ENCODE results near the gene HS1BP3. TPM values are rescaled to one million over a fixed set of nuclear protein-coding genes. Genes with fewer than 3 reads are reported as not detected.

Gene HS1BP3
- total and polyA plus RNA-seq, 2 of the 13 experiments (the other 11 are each of a cell fraction or from before 2014, with no cell fraction given) = 15.2 to 22.0 TPM

GRCh38 chr2:20593072-20594034 lies 57.5 kb downstream of the HS1BP3 start (continued):
- TF ChIP-seq CBX2 (IDR thresholded peaks at IDR 0.05; ENCODE audit: low read depth, low read length) (no peak), CBX2 (CRISPR knock-in tag; IDR thresholded peaks at IDR 0.05; ENCODE audit: low read depth) (no peak), MAZ (IDR thresholded peaks at IDR 0.05; ENCODE audit: borderline replicate concordance, low read depth, low read length) (peak; percentile 94), MAZ (CRISPR knock-in tag; IDR thresholded peaks at IDR 0.05; ENCODE audit: low read depth) (peak; percentile 98), EEA1 (CRISPR knock-in tag; IDR thresholded peaks at IDR 0.05; ENCODE audit: borderline replicate concordance) (peak; percentile 73; the same call in 1 of the 2 replicates), SNAI1 (CRISPR knock-in tag; IDR thresholded peaks at IDR 0.05; ENCODE audit: borderline replicate concordance) (peak; percentile 87; the same call in 1 of the 2 replicates), U2AF1 (optimal IDR thresholded peaks at IDR 0.05; ENCODE audit: low read depth, low read length) (peak; percentile 99), ZC3H13 (CRISPR knock-in tag; IDR thresholded peaks at IDR 0.05) (peak; percentile 70; the same call in 1 of the 2 replicates), ATF3 (CRISPR knock-in tag; IDR thresholded peaks at IDR 0.05) (peak; percentile 100), ZNF552 (CRISPR knock-in tag; IDR thresholded peaks at IDR 0.05; ENCODE audit: borderline replicate concordance) (peak; percentile 93), ZNF33A (CRISPR knock-in tag; IDR thresholded peaks at IDR 0.05; ENCODE audit: borderline replicate concordance) (peak; percentile 50; the same call in 1 of the 2 replicates), ZNF432 (CRISPR knock-in tag; IDR thresholded peaks at IDR 0.05; ENCODE audit: borderline replicate concordance) (no peak), JUND (CRISPR knock-in tag; IDR thresholded peaks at IDR 0.05) (peak; percentile 100), ZNF136 (CRISPR knock-in tag; IDR thresholded peaks at IDR 0.05; ENCODE audit: low read depth) (peak; percentile 99), ZNF20 (CRISPR knock-in tag; IDR thresholded peaks at IDR 0.05) (peak; percentile 80; the same call in 1 of the 2 replicates), HNF4A (CRISPR knock-in tag; IDR thresholded peaks at IDR 0.05) (peak; percentile 99), IRF2 (CRISPR knock-in tag; IDR thresholded peaks at IDR 0.05) (peak; percentile 96), GRHL1 (CRISPR knock-in tag; conservative IDR thresholded peaks at IDR 0.05) (no peak), RELA (CRISPR knock-in tag; IDR thresholded peaks at IDR 0.05) (peak; percentile 80), ZNF230 (CRISPR knock-in tag; IDR thresholded peaks at IDR 0.05) (peak; percentile 94; the same call in 1 of the 2 replicates), ZNF503 (CRISPR knock-in tag; IDR thresholded peaks at IDR 0.05) (peak; percentile 100), CHCHD3 (CRISPR knock-in tag; IDR thresholded peaks at IDR 0.05) (no peak), AGO1 (IDR thresholded peaks at IDR 0.05; ENCODE audit: low read depth, low read length, poor library complexity, severe bottlenecking) (no peak), MED13 (CRISPR knock-in tag; IDR thresholded peaks at IDR 0.05) (peak; percentile 100)

All from HepG2 (cell line).